SU-DHL-6 (cell line): Measurements from ENCODE around the gene GLIPR1.
"Not testable (repeated sequence)": the region's sequence is repeated elsewhere in the genome, so short reads cannot be mapped to it uniquely, and the experiment has no call there.

ENCODE experiments used
- H2AFZ ChIP-seq: fragments of 200-600 bp; sonication (generic); 2 replicates; pipeline ENCODE4 v1.6.1; 2014; ENCODE audit warnings: low read depth, mild to moderate bottlenecking, moderate library complexity, mixed read lengths, antibody characterized with exemption, low read length; ENCODE audit not compliant: severe bottlenecking
- H3F3A ChIP-seq: fragments of 200-600 bp; shearing (Covaris generic); 2 replicates; pipeline ENCODE4 v1.6.0; 2016; ENCODE audit warnings: antibody characterized with exemption, mild to moderate bottlenecking; ENCODE audit not compliant: insufficient read depth
- H3K27ac ChIP-seq: fragments of 200-600 bp; sonication (generic); 2 replicates; pipeline ENCODE4 v1.5.1; 2016; ENCODE audit warnings: low read depth, mild to moderate bottlenecking, low read length, moderate library complexity, mixed read lengths
- H3K27me3 ChIP-seq: fragments of 200-600 bp; sonication (generic), shearing (Covaris generic); 2 replicates; pipeline ENCODE4 v1.6.0; 2014; ENCODE audit warnings: mild to moderate bottlenecking, low read length
- H3K36me3 ChIP-seq: fragments of 200-600 bp; sonication (generic); 2 replicates; pipeline ENCODE4 v1.6.1; 2014; ENCODE audit warnings: mild to moderate bottlenecking, low read length, mixed read lengths
- H3K4me2 ChIP-seq: fragments of 300-600, 200-600 bp; shearing (Covaris generic), sonication (generic); 2 replicates; pipeline ENCODE4 v1.6.0; 2014; ENCODE audit warnings: low read length, low read depth, mild to moderate bottlenecking; ENCODE audit not compliant: poor library complexity, severe bottlenecking
- H3K4me3 ChIP-seq: fragments of 200-600 bp; sonication (generic); 2 replicates; pipeline ENCODE4 v1.5.1; 2014; ENCODE audit warnings: antibody characterized with exemption, low read length, mild to moderate bottlenecking, mixed read lengths; ENCODE audit not compliant: insufficient read depth, poor library complexity, severe bottlenecking
- H3K79me2 ChIP-seq: fragments of 200-600 bp; sonication (generic); 2 replicates; pipeline ENCODE4 v1.6.1; 2014; ENCODE audit warnings: mild to moderate bottlenecking, low read length, moderate library complexity; ENCODE audit not compliant: insufficient read depth
- H3K9ac ChIP-seq: fragments of 200-600 bp; sonication (generic); 2 replicates; pipeline ENCODE4 v1.7.0; 2014; ENCODE audit warnings: mild to moderate bottlenecking, low read length
- H3K9me2 ChIP-seq: fragments of 200-600 bp; sonication (generic); replicated peaks from 2 replicates; pipeline ENCODE4 v1.6.1; 2014; ENCODE audit warnings: low read length; ENCODE audit not compliant: insufficient read depth
- H3K9me3 ChIP-seq: fragments of 200-600 bp; sonication (generic); 2 replicates; pipeline ENCODE4 v1.6.1; 2014; ENCODE audit warnings: low read length, mixed read lengths; ENCODE audit not compliant: insufficient read depth
- H4K20me1 ChIP-seq: fragments of 200-600 bp; sonication (generic); 2 replicates; pipeline ENCODE4 v1.6.1; 2014; ENCODE audit warnings: low read depth, mild to moderate bottlenecking, antibody characterized with exemption, low read length, moderate library complexity, mixed read lengths
- EZH2phosphoT487 ChIP-seq: fragments of 200-600 bp; sonication (generic), shearing (Covaris generic); conservative IDR thresholded peaks from 2 replicates; pipeline ENCODE4 v1.6.1; 2018; ENCODE audit warnings: mild to moderate bottlenecking, antibody characterized with exemption, low read length, moderate library complexity, mixed read lengths
- TF ChIP-seq, protein P1 (sequence below): fragments of 200-600 bp; sonication (generic); IDR thresholded peaks from one replicate; pipeline ENCODE4 v1.5.1; 2017; ENCODE audit warnings: antibody characterized with exemption, mild to moderate bottlenecking, low read length, moderate library complexity; ENCODE audit not compliant: insufficient read depth, poor library complexity, severe bottlenecking

Gene GLIPR1

DNA sequence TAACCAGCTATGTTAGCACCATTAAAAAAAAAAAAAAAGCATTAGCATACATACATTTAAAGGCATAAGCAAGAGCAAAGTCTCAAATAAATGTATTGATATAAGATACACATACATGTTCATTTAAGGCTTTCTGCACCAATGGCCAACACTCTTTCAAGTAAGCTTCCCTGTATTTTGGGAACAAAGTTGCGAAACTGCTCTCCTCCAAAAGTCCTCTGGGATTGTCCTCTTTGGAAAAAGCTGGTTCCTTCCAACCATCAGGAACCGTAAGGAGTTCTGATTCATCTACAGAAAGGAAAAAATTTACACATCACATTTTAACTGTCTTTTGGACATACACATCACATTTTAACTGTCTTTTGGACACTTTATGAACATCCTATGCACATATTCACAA, 27.6 kb downstream of the GLIPR1 start:
- peaks cover 31% of the 10 kb centered on the region for H3K36me3 ChIP-seq

DNA sequence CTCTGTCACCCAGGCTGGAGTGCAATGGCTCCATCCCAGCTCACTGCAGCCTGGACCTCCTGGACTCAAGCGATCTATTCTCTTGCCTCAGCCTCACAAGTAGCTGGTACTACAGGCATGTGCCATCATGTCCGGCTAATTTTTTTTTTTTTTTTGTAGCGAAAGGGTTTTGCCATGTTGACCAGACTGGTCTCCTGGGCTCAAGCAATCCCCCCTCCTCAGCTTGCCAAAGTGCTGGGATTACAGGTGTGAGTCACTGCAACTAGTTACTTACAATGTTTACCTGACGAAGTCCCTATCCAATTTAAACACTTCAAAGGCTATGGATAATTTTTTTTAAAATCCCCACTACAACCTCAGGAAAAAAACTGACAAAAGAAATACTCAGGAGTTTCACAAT, 29.1 kb downstream of the GLIPR1 start:
- H3K9ac ChIP-seq: peak overlapping the region; percentile 86
- H3K4me3 ChIP-seq: peak overlapping the region; percentile 96
- peaks cover 22% of the 10 kb centered on the region; the same call in 1 of the 2 replicates for H3F3A ChIP-seq
- peaks cover 17% of the 10 kb centered on the region for H3K36me3 ChIP-seq
- H3K9me2 ChIP-seq: no peaks in the 10 kb centered on the region
- no peaks in the 10 kb centered on the region for H3K27me3 ChIP-seq
- peak overlapping the region; percentile 95 for H3K4me2 ChIP-seq
- TF ChIP-seq, protein P1, sequence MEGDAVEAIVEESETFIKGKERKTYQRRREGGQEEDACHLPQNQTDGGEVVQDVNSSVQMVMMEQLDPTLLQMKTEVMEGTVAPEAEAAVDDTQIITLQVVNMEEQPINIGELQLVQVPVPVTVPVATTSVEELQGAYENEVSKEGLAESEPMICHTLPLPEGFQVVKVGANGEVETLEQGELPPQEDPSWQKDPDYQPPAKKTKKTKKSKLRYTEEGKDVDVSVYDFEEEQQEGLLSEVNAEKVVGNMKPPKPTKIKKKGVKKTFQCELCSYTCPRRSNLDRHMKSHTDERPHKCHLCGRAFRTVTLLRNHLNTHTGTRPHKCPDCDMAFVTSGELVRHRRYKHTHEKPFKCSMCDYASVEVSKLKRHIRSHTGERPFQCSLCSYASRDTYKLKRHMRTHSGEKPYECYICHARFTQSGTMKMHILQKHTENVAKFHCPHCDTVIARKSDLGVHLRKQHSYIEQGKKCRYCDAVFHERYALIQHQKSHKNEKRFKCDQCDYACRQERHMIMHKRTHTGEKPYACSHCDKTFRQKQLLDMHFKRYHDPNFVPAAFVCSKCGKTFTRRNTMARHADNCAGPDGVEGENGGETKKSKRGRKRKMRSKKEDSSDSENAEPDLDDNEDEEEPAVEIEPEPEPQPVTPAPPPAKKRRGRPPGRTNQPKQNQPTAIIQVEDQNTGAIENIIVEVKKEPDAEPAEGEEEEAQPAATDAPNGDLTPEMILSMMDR: no peak
- no peak for TF ChIP-seq EZH2phosphoT487
- H3K27ac ChIP-seq: no peak overlapping the region
- H2AFZ ChIP-seq: no peak overlapping the region
- peaks cover 53% of the 10 kb centered on the region for H3K79me2 ChIP-seq
- H3K9me3 ChIP-seq: no peaks in the 10 kb centered on the region
- no peaks in the 10 kb centered on the region; the same call in 1 of the 2 replicates for H4K20me1 ChIP-seq

More for the DNA sequence above, 27.6 kb downstream of the GLIPR1 start:
- Histone ChIP-seq H4K20me1 (no peaks in the 10 kb centered on the region; the same call in 1 of the 2 replicates), H3K27ac (no peak overlapping the region), H3K27me3 (no peaks in the 10 kb centered on the region), H2AFZ (no peak overlapping the region), H3K9me3 (no peaks in the 10 kb centered on the region), H3K4me3 (no peak overlapping the region), H3K9ac (no peak overlapping the region), H3K4me2 (peak overlapping the region; percentile 95), H3F3A (peaks cover 30% of the 10 kb centered on the region), H3K9me2 (no peaks in the 10 kb centered on the region), H3K79me2 (peaks cover 53% of the 10 kb centered on the region)
- TF ChIP-seq EZH2phosphoT487: no peak
- TF ChIP-seq, protein P1: no peak

DNA sequence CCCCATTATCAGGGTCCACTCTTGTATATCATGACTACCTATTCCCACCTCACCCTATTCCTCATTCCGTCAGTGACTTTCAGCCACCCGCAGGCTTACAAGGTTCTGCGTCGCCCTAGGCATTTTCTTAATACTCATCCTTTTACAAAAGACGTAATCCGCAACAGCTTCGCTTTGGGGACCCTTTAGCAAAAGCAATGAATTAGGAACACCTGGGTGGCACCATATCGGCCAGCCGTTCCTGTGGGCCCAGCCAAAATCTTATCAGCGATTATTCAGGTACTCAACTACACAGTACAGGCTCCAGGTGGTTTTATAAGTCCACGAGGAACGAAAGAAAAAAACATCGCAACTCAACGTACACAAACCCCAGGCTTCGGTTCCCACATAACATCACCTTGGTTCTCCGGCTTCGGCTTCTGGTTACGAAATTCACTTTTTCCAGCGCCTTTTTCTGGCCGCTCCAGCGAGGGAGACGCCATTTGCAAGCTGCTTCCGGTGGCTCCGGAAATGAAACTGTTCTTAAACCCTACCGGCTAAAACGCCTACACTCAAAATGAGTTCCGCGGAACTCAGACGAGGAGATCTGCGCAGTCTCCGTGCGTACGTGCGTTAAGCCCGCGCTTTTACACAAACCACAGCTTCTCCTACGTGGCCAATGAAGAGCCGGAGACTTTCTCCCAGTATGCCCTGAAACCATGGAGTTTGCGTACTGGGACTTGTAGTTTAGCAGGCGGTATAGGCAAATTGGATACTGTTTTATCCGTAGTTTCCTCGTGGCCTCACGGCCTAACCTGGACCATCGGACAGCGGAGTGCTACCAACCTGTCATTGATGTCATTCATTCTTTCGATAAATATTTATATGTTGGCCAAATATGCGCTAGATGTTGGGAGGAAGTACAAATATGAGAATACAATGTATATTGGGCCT, 30.8 kb downstream of the GLIPR1 start, which contains the start of gene KRR1:
Gene KRR1 (minus strand): TSS at position 494 of the 933 bp plus-strand sequence. CDS start 12 bp downstream, at position 482.
- Histone ChIP-seq H3F3A (peaks cover 19% of the 10 kb centered on the region; the same call in 1 of the 2 replicates), H3K4me3 (peak within 1 kb of the TSS; percentile 96), H3K4me2 (peak within 1 kb of the TSS; percentile 95), H3K27ac (peak within 1 kb of the TSS; percentile 43), H3K9me2 (no peaks in the 10 kb centered on the region), H3K9ac (peak within 1 kb of the TSS; percentile 86), H2AFZ (peak within 1 kb of the TSS; percentile 98), H4K20me1 (no peaks in the 10 kb centered on the region; the same call in 1 of the 2 replicates), H3K27me3 (no peaks in the 10 kb centered on the region), H3K9me3 (no peaks in the 10 kb centered on the region), H3K79me2 (peaks cover 50% of the 10 kb centered on the region), H3K36me3 (no peaks in the 10 kb centered on the region)
- TF ChIP-seq, protein P1: no peak
- no peak for TF ChIP-seq EZH2phosphoT487

DNA sequence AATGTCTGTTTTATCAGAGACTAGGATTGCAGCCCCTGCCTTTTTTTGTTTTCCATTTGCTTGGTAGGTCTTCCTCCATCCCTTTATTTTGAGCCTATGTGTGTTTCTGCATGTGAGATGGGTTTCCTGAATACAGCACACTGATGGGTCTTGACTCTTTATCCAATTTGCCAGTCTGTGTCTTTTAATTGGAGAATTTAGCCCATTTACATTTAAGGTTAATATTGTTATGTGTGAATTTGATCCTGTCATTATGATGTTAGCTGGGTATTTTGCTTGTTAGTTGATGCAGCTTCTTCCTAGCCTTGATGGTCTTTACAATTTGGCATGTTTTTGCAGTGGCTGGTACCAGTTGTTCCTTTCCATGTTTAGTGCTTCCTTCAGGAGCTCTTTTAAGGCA, 40.7 kb downstream of the GLIPR1 start:
- not testable (repeated sequence) for H3K9ac ChIP-seq, H2AFZ ChIP-seq, H3K27me3 ChIP-seq, H3F3A ChIP-seq, H3K4me2 ChIP-seq, H3K9me3 ChIP-seq, H3K79me2 ChIP-seq, H3K36me3 ChIP-seq, H3K4me3 ChIP-seq, H4K20me1 ChIP-seq, H3K9me2 ChIP-seq, H3K27ac ChIP-seq

DNA sequence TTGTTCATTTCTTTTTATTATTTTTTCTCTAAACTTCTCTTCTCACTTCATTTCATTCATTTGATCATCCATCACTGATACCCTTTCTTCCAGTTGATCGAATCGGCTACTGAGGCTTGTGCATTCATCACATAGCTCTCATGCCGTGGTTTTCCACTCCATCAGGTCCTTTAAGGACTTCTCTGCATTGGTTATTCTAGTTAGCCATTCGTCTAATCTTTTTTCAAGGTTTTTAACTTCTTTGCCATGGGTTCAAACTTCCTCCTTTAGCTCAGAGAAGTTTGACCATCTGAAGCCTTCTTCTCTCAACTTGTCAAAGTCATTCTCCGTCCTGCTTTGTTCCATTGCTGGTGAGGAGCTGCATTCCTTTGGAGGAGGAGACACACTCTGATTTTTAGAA, 41.6 kb downstream of the GLIPR1 start:
- H2AFZ ChIP-seq, H3F3A ChIP-seq, H3K9me3 ChIP-seq, H3K4me2 ChIP-seq, H3K9ac ChIP-seq, H3K27me3 ChIP-seq, H3K79me2 ChIP-seq, H3K4me3 ChIP-seq, H4K20me1 ChIP-seq, H3K36me3 ChIP-seq, H3K27ac ChIP-seq, H3K9me2 ChIP-seq: not testable (repeated sequence)
